Lower leg skin (tissue), 3 donors: ENCODE results near the gene UBE2A.

ENCODE experiments used
- POLR2A ChIP-seq, 2 donors: fragments of 450-650 bp; IDR thresholded peaks; one replicate each; pipeline ENCODE4 v1.6.1; 2016 to 2017; ENCODE audit warnings: antibody characterized with exemption in 2 of 2, mild to moderate bottlenecking in 1 of 2, moderate library complexity in 1 of 2
- TF ChIP-seq, protein P1 (sequence below), 3 donors: fragments of 450-650 bp; IDR thresholded peaks; one replicate each; pipeline ENCODE4 v1.5.1; 2016; ENCODE audit warnings: antibody characterized with exemption in 3 of 3, mild to moderate bottlenecking in 3 of 3, moderate library complexity in 2 of 3

GRCh38 chrX:119602701-119603255, 28.4 kb downstream of the UBE2A start:
- TF ChIP-seq, protein P1, sequence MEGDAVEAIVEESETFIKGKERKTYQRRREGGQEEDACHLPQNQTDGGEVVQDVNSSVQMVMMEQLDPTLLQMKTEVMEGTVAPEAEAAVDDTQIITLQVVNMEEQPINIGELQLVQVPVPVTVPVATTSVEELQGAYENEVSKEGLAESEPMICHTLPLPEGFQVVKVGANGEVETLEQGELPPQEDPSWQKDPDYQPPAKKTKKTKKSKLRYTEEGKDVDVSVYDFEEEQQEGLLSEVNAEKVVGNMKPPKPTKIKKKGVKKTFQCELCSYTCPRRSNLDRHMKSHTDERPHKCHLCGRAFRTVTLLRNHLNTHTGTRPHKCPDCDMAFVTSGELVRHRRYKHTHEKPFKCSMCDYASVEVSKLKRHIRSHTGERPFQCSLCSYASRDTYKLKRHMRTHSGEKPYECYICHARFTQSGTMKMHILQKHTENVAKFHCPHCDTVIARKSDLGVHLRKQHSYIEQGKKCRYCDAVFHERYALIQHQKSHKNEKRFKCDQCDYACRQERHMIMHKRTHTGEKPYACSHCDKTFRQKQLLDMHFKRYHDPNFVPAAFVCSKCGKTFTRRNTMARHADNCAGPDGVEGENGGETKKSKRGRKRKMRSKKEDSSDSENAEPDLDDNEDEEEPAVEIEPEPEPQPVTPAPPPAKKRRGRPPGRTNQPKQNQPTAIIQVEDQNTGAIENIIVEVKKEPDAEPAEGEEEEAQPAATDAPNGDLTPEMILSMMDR (IDR thresholded peaks at IDR 0.05): no peak
- TF ChIP-seq POLR2A (IDR thresholded peaks at IDR 0.05): no peak
